Transverse colon (tissue), 4 donors: ENCODE results near the gene TTLL9. TPM values are rescaled to one million over a fixed set of nuclear protein-coding genes. Genes with fewer than 3 reads are reported as not detected.

ENCODE experiments used
- DNase-seq: peaks from one replicate; pipeline ENCODE4 v3.0.0-alpha.2; 2019
- H3K27ac ChIP-seq, 4 donors: fragments of 200-600 bp; sonication (generic); 2 replicates each; pipeline ENCODE4 v1.5.1; 2016 to 2018; ENCODE audit warnings: inconsistent platforms in 4 of 4
- H3K27me3 ChIP-seq: fragments of 200-600 bp; sonication (generic); 2 replicates; pipeline ENCODE4 v1.5.1; 2017; ENCODE audit warnings: inconsistent platforms
- H3K36me3 ChIP-seq, 4 donors: fragments of 200-600 bp; sonication (generic); 2 replicates each; pipeline ENCODE4 v1.5.1; 2017 to 2019; ENCODE audit warnings: inconsistent platforms in 4 of 4
- H3K4me1 ChIP-seq, 4 donors: fragments of 200-600 bp; sonication (generic); 2 replicates each; pipeline ENCODE4 v1.5.1; 2017 to 2020; ENCODE audit warnings: inconsistent platforms in 4 of 4
- H3K4me3 ChIP-seq, 4 donors: fragments of 200-600 bp; sonication (generic); 1 replicate in 1 of 4; 2 replicates in 3 of 4; pipeline versions ENCODE4 v1.5.1 to v1.6.1; 2017 to 2019; ENCODE audit warnings: inconsistent platforms in 4 of 4
- H3K9me3 ChIP-seq, 2 donors: fragments of 200-600 bp; sonication (generic); 2 replicates each; pipeline ENCODE4 v1.5.1; 2017 to 2019; ENCODE audit warnings: inconsistent platforms in 2 of 2
- EP300 ChIP-seq: sonication (generic); formaldehyde crosslinking; IDR thresholded peaks from one replicate; pipeline ENCODE4 v1.6.1; 2017; ENCODE audit warnings: antibody characterized with exemption, low read depth
- POLR2A ChIP-seq: fragments of 450-650 bp; IDR thresholded peaks from one replicate; pipeline ENCODE4 v1.6.1; 2016; ENCODE audit warnings: antibody characterized with exemption, mild to moderate bottlenecking, moderate library complexity
- POLR2AphosphoS5 ChIP-seq, 3 donors: sonication (generic); formaldehyde crosslinking; IDR thresholded peaks; one replicate each; pipeline ENCODE4 v1.6.1; 2016; ENCODE audit warnings: antibody characterized with exemption in 3 of 3
- WGBS, 2 donors: methylation state at CpG; one replicate each; pipeline ENCODE4 v1.1.5; 2018; ENCODE audit warnings: low coverage in 1 of 2; 5-methylcytosine and 5-hydroxymethylcytosine counted together
- in situ Hi-C, 4 donors: fragments of 200-750 bp; cut with MboI; loops; one replicate each; pipeline versions ENCODE4 v1.15.0 to v1.15.1; 2017; ENCODE audit warnings: low sequenced_read_pairs in 3 of 4, low pct_ligation_motif_present in 1 of 4, low pct_unique_long_range_greater_than_20kb in 1 of 4
- intact Hi-C: fragments of 100-400 bp; cut with DNase I; formaldehyde crosslinking; loops from one replicate; pipeline ENCODE4 v1.15.1; 2023; ENCODE audit warnings: low total_unique reads
- small RNA-seq, 4 donors: library from RNA; depleted of rRNA; stranded (forward); fragments of <200 nt; gene quantifications; one replicate each; pipeline ENCODE3, GENCODE V24; 2016
- total RNA-seq, 4 donors: library from RNA; depleted of rRNA; stranded (reverse); fragments of >200 nt; gene quantifications; one replicate each; pipeline ENCODE4 v1.1.0, GENCODE V29; 2016
- TF ChIP-seq, protein P1 (sequence below), 5 experiments: fragments of 200-600 bp in 3 of 5; fragments of 450-650 bp in 2 of 5; sonication (generic) in 3 of 5; IDR thresholded peaks; 1 replicate in 2 of 5; 2 replicates in 3 of 5; pipeline ENCODE4 v1.5.1; 2016 to 2017; ENCODE audit warnings: antibody characterized with exemption in 5 of 5, inconsistent platforms in 3 of 5, mild to moderate bottlenecking in 2 of 5, moderate library complexity in 1 of 5

Gene TTLL9
- total RNA-seq, 4 donors from 2014 or later, result not detected

DNA sequence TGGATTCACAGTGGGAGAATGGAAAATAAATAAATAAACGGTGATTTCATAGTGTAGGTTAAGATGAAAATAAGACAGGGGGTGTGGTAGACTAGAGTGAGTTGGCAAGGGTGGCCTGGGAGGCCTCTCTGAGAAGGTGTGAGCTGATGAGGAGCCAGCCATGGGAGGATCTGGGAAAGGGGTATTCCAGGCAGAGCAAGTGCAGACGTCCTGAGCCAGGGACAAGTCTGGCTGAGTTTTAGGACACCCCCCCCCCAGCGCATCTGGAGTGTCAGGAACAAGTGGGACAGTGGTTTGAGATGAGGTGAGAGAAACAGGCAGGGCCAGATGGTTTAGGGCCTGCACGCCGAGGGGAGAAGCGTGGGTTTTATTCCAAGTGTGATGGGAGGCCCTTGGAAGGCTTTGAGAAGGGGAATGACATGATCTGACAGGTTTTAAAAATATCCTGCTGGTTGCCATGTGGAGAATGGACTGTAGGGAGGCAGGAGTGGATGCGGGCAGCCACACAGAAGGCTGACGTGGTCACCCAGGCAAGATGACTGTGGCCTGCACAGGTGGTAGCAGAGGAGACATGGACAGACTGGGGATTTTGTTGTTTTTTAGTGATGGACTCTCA lies 118.7 kb downstream of the TTLL9 start:
- intact Hi-C loops (no loop called here), in situ Hi-C loops (no loop called here)
- Histone ChIP-seq H3K27me3 (peaks cover 11% of the 10 kb centered on the region), H3K27ac (no peak overlapping the region), H3K9me3 (no peaks in the 10 kb centered on the region), H3K36me3 (no peaks in the 10 kb centered on the region), H3K4me1 (no peaks in the 10 kb centered on the region), H3K4me3 (no peak overlapping the region)
- no peak for DNase-seq
- no peak for TF ChIP-seq POLR2AphosphoS5 (IDR thresholded peaks at IDR 0.05)
- no peak for TF ChIP-seq POLR2A
- TF ChIP-seq EP300, result no peak
- TF ChIP-seq, protein P1, sequence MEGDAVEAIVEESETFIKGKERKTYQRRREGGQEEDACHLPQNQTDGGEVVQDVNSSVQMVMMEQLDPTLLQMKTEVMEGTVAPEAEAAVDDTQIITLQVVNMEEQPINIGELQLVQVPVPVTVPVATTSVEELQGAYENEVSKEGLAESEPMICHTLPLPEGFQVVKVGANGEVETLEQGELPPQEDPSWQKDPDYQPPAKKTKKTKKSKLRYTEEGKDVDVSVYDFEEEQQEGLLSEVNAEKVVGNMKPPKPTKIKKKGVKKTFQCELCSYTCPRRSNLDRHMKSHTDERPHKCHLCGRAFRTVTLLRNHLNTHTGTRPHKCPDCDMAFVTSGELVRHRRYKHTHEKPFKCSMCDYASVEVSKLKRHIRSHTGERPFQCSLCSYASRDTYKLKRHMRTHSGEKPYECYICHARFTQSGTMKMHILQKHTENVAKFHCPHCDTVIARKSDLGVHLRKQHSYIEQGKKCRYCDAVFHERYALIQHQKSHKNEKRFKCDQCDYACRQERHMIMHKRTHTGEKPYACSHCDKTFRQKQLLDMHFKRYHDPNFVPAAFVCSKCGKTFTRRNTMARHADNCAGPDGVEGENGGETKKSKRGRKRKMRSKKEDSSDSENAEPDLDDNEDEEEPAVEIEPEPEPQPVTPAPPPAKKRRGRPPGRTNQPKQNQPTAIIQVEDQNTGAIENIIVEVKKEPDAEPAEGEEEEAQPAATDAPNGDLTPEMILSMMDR (IDR thresholded peaks at IDR 0.05), result no peak
- WGBS, 2 donors, result 13 to 72% methylated on average over 1 to 8 of the region's 8 CpGs

DNA sequence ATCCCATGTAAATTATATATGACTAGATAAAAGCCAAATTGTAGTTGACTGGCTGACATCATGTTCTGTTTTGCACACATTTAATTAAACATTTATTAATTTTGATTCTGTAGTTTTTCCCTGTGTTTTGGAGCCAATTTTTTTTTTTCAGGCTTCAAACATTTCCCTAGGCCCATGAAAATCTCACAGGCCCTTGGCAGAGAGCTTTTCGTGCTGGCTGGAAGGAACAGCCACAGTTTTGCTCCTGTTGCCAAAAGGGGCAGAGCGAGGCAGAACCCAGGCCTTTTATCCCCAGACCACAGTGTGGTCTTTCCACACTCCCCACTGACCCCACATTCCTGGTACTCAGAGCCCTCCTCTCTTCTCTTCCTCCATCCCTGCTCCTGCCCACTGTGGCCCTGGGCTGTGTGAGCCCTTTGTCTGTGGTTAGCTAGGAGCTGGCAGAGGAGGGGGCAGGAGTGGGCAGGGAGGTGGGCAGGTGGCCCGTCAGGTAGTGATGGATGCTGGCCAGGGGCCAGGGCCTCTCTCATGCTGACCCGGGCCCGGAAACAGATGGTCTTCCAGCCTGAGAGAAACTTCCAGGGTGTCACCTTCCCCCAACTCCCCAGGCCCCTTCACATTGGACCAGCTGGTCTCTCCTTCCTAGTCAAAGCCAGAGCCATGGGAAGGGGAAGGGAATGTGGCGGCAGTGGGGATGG lies 120.4 kb downstream of the TTLL9 start:
- Histone ChIP-seq H3K27me3 (peaks cover 27% of the 10 kb centered on the region), H3K27ac (no peak overlapping the region), H3K4me3 (no peak overlapping the region), H3K9me3 (no peaks in the 10 kb centered on the region), H3K4me1 (no peaks in the 10 kb centered on the region), H3K36me3 (no peaks in the 10 kb centered on the region)
- intact Hi-C loops, result no loop called here
- DNase-seq, result no peak
- no peak for TF ChIP-seq POLR2AphosphoS5 (IDR thresholded peaks at IDR 0.05)
- TF ChIP-seq, protein P1 (IDR thresholded peaks at IDR 0.05), result no peak
- no peak for TF ChIP-seq POLR2A
- TF ChIP-seq EP300, result no peak
- in situ Hi-C loops, result no loop called here
- WGBS, 2 donors, result 70 to 79% methylated on average over 2 to 6 of the region's 6 CpGs

DNA sequence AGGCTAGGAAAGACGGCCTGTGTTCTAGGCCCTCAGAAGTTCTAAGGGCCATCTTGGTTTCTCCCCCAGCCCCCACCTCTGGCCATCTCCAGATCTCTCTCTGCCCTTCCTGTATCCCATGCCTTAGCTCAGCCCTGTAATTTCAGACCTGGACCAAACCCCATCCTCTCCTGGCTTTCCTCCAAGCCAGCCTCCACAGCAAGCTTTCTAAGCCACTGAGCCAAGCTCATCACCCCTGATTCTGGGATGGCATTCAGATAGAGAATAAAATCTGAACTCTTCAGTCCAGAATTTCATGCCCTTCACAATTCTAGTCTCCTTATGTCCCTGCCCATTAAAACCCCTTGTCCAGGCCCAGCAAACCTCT lies 120.9 kb downstream of the TTLL9 start:
- Histone ChIP-seq H3K27me3 (peaks cover 32% of the 10 kb centered on the region), H3K36me3 (no peaks in the 10 kb centered on the region), H3K4me1 (no peaks in the 10 kb centered on the region), H3K9me3 (no peaks in the 10 kb centered on the region), H3K4me3 (no peak overlapping the region), H3K27ac (no peak overlapping the region)
- TF ChIP-seq, protein P1 (IDR thresholded peaks at IDR 0.05), result no peak
- TF ChIP-seq EP300 (no peak), POLR2AphosphoS5 (IDR thresholded peaks at IDR 0.05) (no peak), POLR2A (no peak)
- in situ Hi-C loops (no loop called here), intact Hi-C loops (no loop called here)
- no peak for DNase-seq
- 67% methylated on average over 1 of the region's 1 CpG; no CpG with 5 or more reads in 1 of the 2 donors for WGBS, 2 donors

DNA sequence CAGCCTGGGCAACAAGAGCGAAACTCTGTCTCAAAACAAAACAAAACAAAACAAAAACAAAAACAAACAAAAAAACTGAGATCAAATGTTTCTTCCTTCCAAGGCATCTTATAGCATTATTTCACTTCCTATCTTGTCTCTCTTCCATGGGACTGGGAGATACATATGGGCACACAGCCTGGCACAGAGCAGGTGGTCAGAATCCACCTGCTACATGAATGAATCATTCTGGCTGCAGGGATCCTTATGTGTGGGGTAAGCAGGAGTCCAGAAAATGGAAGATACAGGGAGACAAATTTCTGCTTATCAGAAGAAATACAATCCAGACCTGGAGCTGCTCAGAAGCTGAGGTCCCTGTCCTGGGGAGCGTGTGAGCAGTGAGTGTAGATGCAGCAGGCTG lies 121.7 kb downstream of the TTLL9 start:
- DNase-seq, result no peak
- H3K4me1 ChIP-seq, result no peaks in the 10 kb centered on the region
- in situ Hi-C loops (no loop called here), intact Hi-C loops (no loop called here)
- WGBS, 2 donors, result 72% methylated on average over 2 of the region's 2 CpGs; no CpG with 5 or more reads in 1 of the 2 donors
- TF ChIP-seq, protein P1 (IDR thresholded peaks at IDR 0.05), result no peak
- TF ChIP-seq POLR2AphosphoS5 (IDR thresholded peaks at IDR 0.05) (no peak), POLR2A (no peak), EP300 (no peak)
- no peaks in the 10 kb centered on the region for H3K9me3 ChIP-seq
- no peak overlapping the region for H3K4me3 ChIP-seq
- H3K27ac ChIP-seq, result no peak overlapping the region
- H3K27me3 ChIP-seq, result peaks cover 40% of the 10 kb centered on the region
- no peaks in the 10 kb centered on the region for H3K36me3 ChIP-seq

Small RNA genes within 50 kb of the gene (small RNA-seq; reads per million reads assigned to genes)
- gene RNU1-94P, result 0 reads per million in 4 donors

Other genes with a start within 250 kb of the TTLL9 start
- gene COX4I2, start 232.7 kb upstream of the TTLL9 start, total RNA-seq, result not detected
- gene BCL2L1, start 147.8 kb upstream of the TTLL9 start, total RNA-seq, result 100 to 1,000 TPM in 3 of 4 donors, 10 to 100 TPM in 1; 98.6 to 151 (median 107) TPM
- 10 to 100 TPM in 2 of 4 donors, 1 to 10 TPM in 2; 3.2 to 15.7 (median 7.8) TPM for gene TPX2, start 131.3 kb upstream of the TTLL9 start, total RNA-seq
- gene MYLK2, start 51.3 kb upstream of the TTLL9 start, total RNA-seq, result under 1 TPM in 1 of 4 donors, not detected in 3; 0.16 TPM
- gene FOXS1, start 25.0 kb upstream of the TTLL9 start, total RNA-seq, result under 1 TPM in 1 of 4 donors, not detected in 3; 0.55 TPM
- 1 to 10 TPM in 1 of 4 donors, not detected in 3; 1.1 TPM for gene DUSP15, start 107 bp upstream of the TTLL9 start, total RNA-seq
- gene PDRG1, start 81.4 kb downstream of the TTLL9 start, total RNA-seq, result 1 to 10 TPM; 2.2 to 9.2 (median 6.5) TPM
- gene XKR7, start 97.5 kb downstream of the TTLL9 start, total RNA-seq, result under 1 TPM in 1 of 4 donors, not detected in 3; under 0.01 TPM
- 1 to 10 TPM; 1.7 to 4.9 (median 3.0) TPM for gene CCM2L, start 139.8 kb downstream of the TTLL9 start, total RNA-seq
- 10 to 100 TPM in 3 of 4 donors, 1 to 10 TPM in 1; 9.7 to 22.7 (median 11.7) TPM for gene HCK, start 181.6 kb downstream of the TTLL9 start, total RNA-seq
- gene TM9SF4, start 239.1 kb downstream of the TTLL9 start, total RNA-seq, result 10 to 100 TPM; 35.5 to 44.8 (median 42.6) TPM